ENCODE results near the gene OR51A7.

The OR51A7 gene

GRCh38 chr11:4921796-4922195, 18.2 kb downstream of the OR51A7 start:
- Histone ChIP-seq H3K4me3 (ENCODE audit: low read depth, low read length) (no peak overlapping the region), H3K9ac (no peak overlapping the region), H3K9me3 (ENCODE audit: control insufficient read depth, low read length) (no peaks in the 10 kb centered on the region), H3K4me2 (ENCODE audit: low read length) (no peak overlapping the region), H3K27me3 (ENCODE audit: control insufficient read depth, insufficient read depth, low read length) (no peaks in the 10 kb centered on the region), H3K79me2 (no peaks in the 10 kb centered on the region), H2AFZ (no peak overlapping the region), H3K36me3 (ENCODE audit: control insufficient read depth, insufficient read depth, low read length) (no peaks in the 10 kb centered on the region), H3K4me1 (no peaks in the 10 kb centered on the region), H3K27ac (no peak overlapping the region)
- TF ChIP-seq CTCF (IDR thresholded peaks at IDR 0.05) = no peak

GRCh38 chr11:4922304-4922703, 18.7 kb downstream of the OR51A7 start:
- H3K79me2 ChIP-seq = no peaks in the 10 kb centered on the region
- H3K9ac ChIP-seq = no peak overlapping the region
- no peak overlapping the region for H2AFZ ChIP-seq
- H3K27ac ChIP-seq = no peak overlapping the region
- H3K4me1 ChIP-seq = no peaks in the 10 kb centered on the region
- H3K4me2 ChIP-seq (ENCODE audit: low read length) = no peak overlapping the region
- H3K36me3 ChIP-seq (ENCODE audit: control insufficient read depth, insufficient read depth, low read length) = no peaks in the 10 kb centered on the region
- no peaks in the 10 kb centered on the region for H3K27me3 ChIP-seq (ENCODE audit: control insufficient read depth, insufficient read depth, low read length)
- no peak overlapping the region for H3K4me3 ChIP-seq (ENCODE audit: low read depth, low read length)
- H3K9me3 ChIP-seq (ENCODE audit: control insufficient read depth, low read length) = no peaks in the 10 kb centered on the region
- TF ChIP-seq CTCF (IDR thresholded peaks at IDR 0.05) = no peak

- no peak for TF ChIP-seq CTCF (IDR thresholded peaks at IDR 0.05)
- Histone ChIP-seq H2AFZ (no peak within 1 kb of the TSS), H3K27me3 (ENCODE audit: control insufficient read depth, insufficient read depth, low read length) (no peaks in the 10 kb centered on the region), H3K4me2 (ENCODE audit: low read length) (no peak within 1 kb of the TSS), H3K79me2 (no peaks in the 10 kb centered on the region), H3K4me1 (no peaks in the 10 kb centered on the region), H3K36me3 (ENCODE audit: control insufficient read depth, insufficient read depth, low read length) (no peaks in the 10 kb centered on the region), H3K9ac (no peak within 1 kb of the TSS), H3K9me3 (ENCODE audit: control insufficient read depth, low read length) (no peaks in the 10 kb centered on the region), H3K27ac (no peak within 1 kb of the TSS), H3K4me3 (ENCODE audit: low read depth, low read length) (no peak within 1 kb of the TSS)
Observed at GRCh38 chr11:4924239-4924638, 20.7 kb downstream of the OR51A7 start, which contains the start of gene OR51G1. TSS of gene OR51G1 (minus strand) at chr11:4924339. CDS start at chr11:4924339, 0 bp downstream.

- Histone ChIP-seq H3K4me2 (ENCODE audit: low read length) (no peak overlapping the region), H3K27ac (no peak overlapping the region), H3K4me1 (no peaks in the 10 kb centered on the region), H3K36me3 (ENCODE audit: control insufficient read depth, insufficient read depth, low read length) (no peaks in the 10 kb centered on the region), H3K9ac (no peak overlapping the region), H3K79me2 (no peaks in the 10 kb centered on the region), H3K4me3 (ENCODE audit: low read depth, low read length) (no peak overlapping the region), H3K9me3 (ENCODE audit: control insufficient read depth, low read length) (no peaks in the 10 kb centered on the region), H3K27me3 (ENCODE audit: control insufficient read depth, insufficient read depth, low read length) (no peaks in the 10 kb centered on the region), H2AFZ (no peak overlapping the region)
- TF ChIP-seq CTCF (IDR thresholded peaks at IDR 0.05) = no peak
Observed at GRCh38 chr11:4926608-4927007, 23.0 kb downstream of the OR51A7 start.

GRCh38 chr11:4932751-4933150, 29.2 kb downstream of the OR51A7 start:
- Histone ChIP-seq H3K27ac (no peak overlapping the region), H3K79me2 (no peaks in the 10 kb centered on the region), H2AFZ (no peak overlapping the region), H3K9ac (no peak overlapping the region), H3K9me3 (ENCODE audit: control insufficient read depth, low read length) (no peaks in the 10 kb centered on the region), H3K4me3 (ENCODE audit: low read depth, low read length) (no peak overlapping the region), H3K36me3 (ENCODE audit: control insufficient read depth, insufficient read depth, low read length) (no peaks in the 10 kb centered on the region), H3K4me1 (no peaks in the 10 kb centered on the region), H3K27me3 (ENCODE audit: control insufficient read depth, insufficient read depth, low read length) (no peaks in the 10 kb centered on the region), H3K4me2 (ENCODE audit: low read length) (no peak overlapping the region)
- no peak for TF ChIP-seq CTCF (IDR thresholded peaks at IDR 0.05)

All from parathyroid adenoma (tissue), 2 donors.